HL-60 (cell line): ENCODE measurements around the gene NEK8.
A peak's percentile ranks its signal among the peaks of the same experiment; 100 is the strongest.

Source experiments
- GABPA ChIP-seq: IDR thresholded peaks from 2 replicates; pipeline ENCODE4 v1.6.1; 2012; ENCODE audit warnings: low read depth
- POLR2AphosphoS5 ChIP-seq: IDR thresholded peaks from 2 replicates; pipeline ENCODE4 v1.6.1; 2012; ENCODE audit warnings: low read depth
- SPI1 ChIP-seq: IDR thresholded peaks from 2 replicates; pipeline ENCODE4 v1.6.1; 2012; ENCODE audit warnings: low read depth, mild to moderate bottlenecking, borderline replicate concordance
- TF ChIP-seq, protein P1 (sequence below): IDR thresholded peaks from one replicate; pipeline ENCODE4 v1.5.1; 2011; ENCODE audit warnings: low read length, control low read depth, inconsistent platforms; ENCODE audit not compliant: insufficient read depth
- TF ChIP-seq, protein P2 (sequence below): IDR thresholded peaks from 2 replicates; pipeline ENCODE4 v1.6.1; 2012; ENCODE audit warnings: low read depth; ENCODE audit not compliant: insufficient replicate concordance

DNA sequence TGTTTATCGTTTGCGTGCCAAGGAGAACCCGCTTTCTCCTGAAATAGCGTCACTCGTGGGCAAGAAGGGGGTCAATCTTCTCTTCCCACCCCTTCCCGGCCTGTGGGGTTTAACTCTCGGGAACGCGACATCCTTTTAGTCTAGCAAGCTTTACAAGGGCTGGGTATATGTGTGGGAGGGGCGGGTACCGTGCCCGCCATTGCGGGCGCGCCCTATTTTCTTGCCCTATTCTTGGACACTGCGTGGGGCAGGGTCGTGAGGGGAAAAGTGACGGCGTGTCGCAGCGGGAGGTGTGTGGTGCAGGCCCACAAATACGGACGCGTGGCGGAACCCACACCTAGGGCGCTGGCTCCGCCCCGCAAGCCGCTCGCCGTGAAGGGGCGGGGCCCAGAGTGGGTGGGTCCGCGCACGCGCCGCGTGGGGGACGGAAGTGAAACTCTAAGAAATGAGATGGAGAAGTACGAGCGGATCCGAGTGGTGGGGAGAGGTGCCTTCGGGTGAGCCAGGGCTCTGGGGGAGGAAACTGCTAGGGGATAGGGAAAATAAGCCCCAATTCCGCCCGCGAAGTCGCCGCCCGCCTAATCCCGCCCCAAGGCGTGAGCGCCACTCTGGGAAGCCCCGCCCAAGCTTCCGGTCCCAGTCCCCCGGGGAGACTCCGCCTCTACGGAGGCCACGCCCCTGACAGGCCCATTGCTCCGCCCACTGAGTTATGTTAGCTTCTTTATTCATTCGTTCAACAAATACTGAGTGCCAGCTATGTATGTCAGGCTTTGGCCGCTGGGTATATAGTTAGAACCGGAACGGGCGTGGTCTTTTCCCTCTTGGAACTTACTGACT lies at the start of gene NEK8:
- TF ChIP-seq, protein P1, sequence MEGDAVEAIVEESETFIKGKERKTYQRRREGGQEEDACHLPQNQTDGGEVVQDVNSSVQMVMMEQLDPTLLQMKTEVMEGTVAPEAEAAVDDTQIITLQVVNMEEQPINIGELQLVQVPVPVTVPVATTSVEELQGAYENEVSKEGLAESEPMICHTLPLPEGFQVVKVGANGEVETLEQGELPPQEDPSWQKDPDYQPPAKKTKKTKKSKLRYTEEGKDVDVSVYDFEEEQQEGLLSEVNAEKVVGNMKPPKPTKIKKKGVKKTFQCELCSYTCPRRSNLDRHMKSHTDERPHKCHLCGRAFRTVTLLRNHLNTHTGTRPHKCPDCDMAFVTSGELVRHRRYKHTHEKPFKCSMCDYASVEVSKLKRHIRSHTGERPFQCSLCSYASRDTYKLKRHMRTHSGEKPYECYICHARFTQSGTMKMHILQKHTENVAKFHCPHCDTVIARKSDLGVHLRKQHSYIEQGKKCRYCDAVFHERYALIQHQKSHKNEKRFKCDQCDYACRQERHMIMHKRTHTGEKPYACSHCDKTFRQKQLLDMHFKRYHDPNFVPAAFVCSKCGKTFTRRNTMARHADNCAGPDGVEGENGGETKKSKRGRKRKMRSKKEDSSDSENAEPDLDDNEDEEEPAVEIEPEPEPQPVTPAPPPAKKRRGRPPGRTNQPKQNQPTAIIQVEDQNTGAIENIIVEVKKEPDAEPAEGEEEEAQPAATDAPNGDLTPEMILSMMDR, result no peak
- TF ChIP-seq GABPA, result 0 out of 2 replicates have a peak, but pooled peaks have one; percentile 27
- peak; percentile 61 for TF ChIP-seq POLR2AphosphoS5
- TF ChIP-seq, protein P2, sequence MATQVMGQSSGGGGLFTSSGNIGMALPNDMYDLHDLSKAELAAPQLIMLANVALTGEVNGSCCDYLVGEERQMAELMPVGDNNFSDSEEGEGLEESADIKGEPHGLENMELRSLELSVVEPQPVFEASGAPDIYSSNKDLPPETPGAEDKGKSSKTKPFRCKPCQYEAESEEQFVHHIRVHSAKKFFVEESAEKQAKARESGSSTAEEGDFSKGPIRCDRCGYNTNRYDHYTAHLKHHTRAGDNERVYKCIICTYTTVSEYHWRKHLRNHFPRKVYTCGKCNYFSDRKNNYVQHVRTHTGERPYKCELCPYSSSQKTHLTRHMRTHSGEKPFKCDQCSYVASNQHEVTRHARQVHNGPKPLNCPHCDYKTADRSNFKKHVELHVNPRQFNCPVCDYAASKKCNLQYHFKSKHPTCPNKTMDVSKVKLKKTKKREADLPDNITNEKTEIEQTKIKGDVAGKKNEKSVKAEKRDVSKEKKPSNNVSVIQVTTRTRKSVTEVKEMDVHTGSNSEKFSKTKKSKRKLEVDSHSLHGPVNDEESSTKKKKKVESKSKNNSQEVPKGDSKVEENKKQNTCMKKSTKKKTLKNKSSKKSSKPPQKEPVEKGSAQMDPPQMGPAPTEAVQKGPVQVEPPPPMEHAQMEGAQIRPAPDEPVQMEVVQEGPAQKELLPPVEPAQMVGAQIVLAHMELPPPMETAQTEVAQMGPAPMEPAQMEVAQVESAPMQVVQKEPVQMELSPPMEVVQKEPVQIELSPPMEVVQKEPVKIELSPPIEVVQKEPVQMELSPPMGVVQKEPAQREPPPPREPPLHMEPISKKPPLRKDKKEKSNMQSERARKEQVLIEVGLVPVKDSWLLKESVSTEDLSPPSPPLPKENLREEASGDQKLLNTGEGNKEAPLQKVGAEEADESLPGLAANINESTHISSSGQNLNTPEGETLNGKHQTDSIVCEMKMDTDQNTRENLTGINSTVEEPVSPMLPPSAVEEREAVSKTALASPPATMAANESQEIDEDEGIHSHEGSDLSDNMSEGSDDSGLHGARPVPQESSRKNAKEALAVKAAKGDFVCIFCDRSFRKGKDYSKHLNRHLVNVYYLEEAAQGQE, result no peak
- TF ChIP-seq SPI1, result peak; percentile 66; the same call in 1 of the 2 replicates
